H1 (cell line): ENCODE data around the gene FAM76B. TPM values are rescaled to one million over a fixed set of nuclear protein-coding genes. Genes with fewer than 3 reads are reported as not detected.

Source experiments
- CTCF ChIA-PET: fragments of 300-600 bp; sonication (Branson Sonifier 250); formaldehyde crosslinking; loops from one replicate; lab custom pipeline; 2021; ENCODE audit not compliant: partially characterized antibody; lab: Charles Lee
- POLR2A ChIA-PET: fragments of 300-600 bp; sonication (Branson Sonifier 250); formaldehyde crosslinking; loops from one replicate; lab custom pipeline; 2021; ENCODE audit warnings: inconsistent platforms; ENCODE audit not compliant: partially characterized antibody; lab: Charles Lee
- DNase-seq, 2 experiments: peaks; one replicate each; pipeline versions ENCODE4 v3.0.0 to v3.0.0-alpha.2; 2010 to 2022; ENCODE audit warnings: low spot score in 2 of 2, low read depth in 1 of 2, mixed read lengths in 1 of 2
- FAIRE-seq: peaks from 2 replicates; lab custom pipeline; 2011; peaks lifted over from hg19 to GRCh38; lab: Jason Lieb, UNC
- H2AFZ ChIP-seq: 2 replicates; pipeline ENCODE4 v1.8.1; 2012; ENCODE audit warnings: low read length, inconsistent platforms
- H2AK5ac ChIP-seq: 2 replicates; pipeline ENCODE4 v1.6.1; 2013; ENCODE audit warnings: low read depth, low read length
- H2BK120ac ChIP-seq: replicated peaks from 2 replicates; pipeline ENCODE3; 2013; ENCODE audit warnings: low read depth, low read length, inconsistent platforms
- H2BK12ac ChIP-seq: 2 replicates; pipeline ENCODE4 v1.6.1; 2013; ENCODE audit warnings: low read depth, low read length
- H2BK15ac ChIP-seq: 2 replicates; pipeline ENCODE4 v1.6.1; 2013; ENCODE audit warnings: low read length
- H2BK20ac ChIP-seq: 2 replicates; pipeline ENCODE4 v1.6.1; 2013; ENCODE audit warnings: low read length
- H2BK5ac ChIP-seq: 2 replicates; pipeline ENCODE4 v1.6.1; 2013; ENCODE audit warnings: low read depth, low read length
- H3K14ac ChIP-seq: 2 replicates; pipeline ENCODE4 v1.6.1; 2013; ENCODE audit warnings: inconsistent platforms; ENCODE audit not compliant: insufficient read length
- H3K18ac ChIP-seq: 2 replicates; pipeline ENCODE4 v1.6.1; 2013; ENCODE audit warnings: low read length; ENCODE audit errors: extremely low read depth
- H3K23ac ChIP-seq: 2 replicates; pipeline ENCODE4 v1.6.1; 2013; ENCODE audit warnings: inconsistent platforms; ENCODE audit not compliant: insufficient read length
- H3K23me2 ChIP-seq: 2 replicates; pipeline ENCODE4 v1.6.1; 2013; ENCODE audit warnings: low read depth, low read length
- H3K27ac ChIP-seq: 2 replicates; pipeline ENCODE4 v1.6.1; 2011; ENCODE audit warnings: low read depth, low read length, inconsistent platforms
- H3K27me3 ChIP-seq, 4 experiments: replicated peaks in 1 of 4; 1 replicate in 1 of 4; 2 replicates in 3 of 4; pipeline versions ENCODE4 v1.6.1 to v1.8.1; 2011 to 2013; ENCODE audit warnings: low read length in 3 of 4, mild to moderate bottlenecking in 3 of 4, inconsistent platforms in 2 of 4, mixed read lengths in 2 of 4, moderate library complexity in 1 of 4; ENCODE audit not compliant: control insufficient read depth in 3 of 4, insufficient read depth in 3 of 4; ENCODE audit errors: extremely low read depth in 1 of 4
- H3K36me3 ChIP-seq, 4 experiments: 2 replicates each; pipeline versions ENCODE4 v1.6.1 to v1.8.1; 2011 to 2013; ENCODE audit warnings: mild to moderate bottlenecking in 4 of 4, low read length in 3 of 4, moderate library complexity in 2 of 4, control low read depth in 1 of 4, inconsistent platforms in 1 of 4; ENCODE audit not compliant: insufficient read depth in 4 of 4, control insufficient read depth in 2 of 4
- H3K4ac ChIP-seq: replicated peaks from 2 replicates; pipeline ENCODE3; 2013; ENCODE audit warnings: low read length, low read depth, mixed read lengths, inconsistent platforms; ENCODE audit not compliant: insufficient read length
- H3K4me1 ChIP-seq, 4 experiments: replicated peaks in 1 of 4; 1 replicate in 1 of 4; 2 replicates in 3 of 4; pipeline versions ENCODE4 v1.6.1 to v1.8.1; 2011 to 2013; ENCODE audit warnings: low read length in 3 of 4, inconsistent platforms in 2 of 4, mixed read lengths in 1 of 4; ENCODE audit not compliant: insufficient read depth in 4 of 4, control insufficient read depth in 3 of 4
- H3K4me2 ChIP-seq, 2 experiments: 2 replicates each; pipeline versions ENCODE4 v1.6.1 to v1.8.1; 2011 to 2013; ENCODE audit warnings: low read depth in 2 of 2, low read length in 2 of 2, control low read depth in 1 of 2, inconsistent platforms in 1 of 2, mild to moderate bottlenecking in 1 of 2; ENCODE audit not compliant: insufficient read depth in 1 of 2
- H3K4me3 ChIP-seq, 4 experiments: fragments of 200-600, 300-600 bp in 1 of 4; sonication (generic), shearing (Covaris generic), sonication (Bioruptor Twin) in 1 of 4; 2 replicates each; pipeline versions ENCODE4 v1.5.1 to v1.8.1; 2011 to 2016; ENCODE audit warnings: low read length in 4 of 4, low read depth in 3 of 4, control low read depth in 2 of 4, inconsistent platforms in 2 of 4, mild to moderate bottlenecking in 2 of 4, mixed read lengths in 1 of 4, moderate library complexity in 1 of 4; ENCODE audit not compliant: insufficient read depth in 2 of 4; ENCODE audit errors: extremely low read depth in 1 of 4
- H3K56ac ChIP-seq: replicated peaks from 2 replicates; pipeline ENCODE3; 2013; ENCODE audit warnings: low read depth, mild to moderate bottlenecking, mixed read lengths, low read length, inconsistent platforms; ENCODE audit not compliant: insufficient read length
- H3K79me1 ChIP-seq: 2 replicates; pipeline ENCODE4 v1.6.1; 2013; ENCODE audit warnings: low read depth, low read length, control low read depth
- H3K79me2 ChIP-seq, 2 experiments: 2 replicates each; pipeline versions ENCODE4 v1.6.1 to v1.8.1; 2012 to 2013; ENCODE audit warnings: low read length in 2 of 2, mild to moderate bottlenecking in 2 of 2, inconsistent platforms in 1 of 2; ENCODE audit not compliant: insufficient read depth in 2 of 2, control insufficient read depth in 1 of 2
- H3K9ac ChIP-seq, 4 experiments: replicated peaks in 1 of 4; 1 replicate in 1 of 4; 2 replicates in 3 of 4; pipeline versions ENCODE4 v1.6.1 to v1.8.1; 2011 to 2013; ENCODE audit warnings: low read depth in 3 of 4, low read length in 3 of 4, control low read depth in 2 of 4, mild to moderate bottlenecking in 2 of 4, moderate library complexity in 2 of 4, inconsistent platforms in 1 of 4; ENCODE audit errors: extremely low read depth in 1 of 4
- H3K9me3 ChIP-seq, 2 experiments: 2 replicates each; pipeline versions ENCODE4 v1.6.1 to v1.8.1; 2012 to 2013; ENCODE audit warnings: mild to moderate bottlenecking in 2 of 2, moderate library complexity in 2 of 2, control low read depth in 1 of 2, inconsistent platforms in 1 of 2, low read depth in 1 of 2, low read length in 1 of 2, mixed read lengths in 1 of 2; ENCODE audit not compliant: insufficient read depth in 2 of 2
- H4K20me1 ChIP-seq, 2 experiments: replicated peaks in 1 of 2; 2 replicates each; pipeline versions ENCODE3 to v1.8.1; 2011 to 2013; ENCODE audit warnings: inconsistent platforms in 2 of 2, low read length in 2 of 2, mild to moderate bottlenecking in 1 of 2; ENCODE audit not compliant: insufficient read depth in 2 of 2, control insufficient read depth in 1 of 2
- H4K5ac ChIP-seq: 2 replicates; pipeline ENCODE4 v1.6.1; 2013; ENCODE audit warnings: low read length, low read depth, mixed read lengths, inconsistent platforms; ENCODE audit not compliant: insufficient read length
- H4K8ac ChIP-seq: 2 replicates; pipeline ENCODE4 v1.8.0; 2013; ENCODE audit warnings: mild to moderate bottlenecking, moderate library complexity, low read length, inconsistent platforms; ENCODE audit not compliant: insufficient read depth; ENCODE audit errors: extremely low read depth
- H4K91ac ChIP-seq: replicated peaks from 2 replicates; pipeline ENCODE3; 2013; ENCODE audit warnings: low read length, mixed read lengths, inconsistent platforms; ENCODE audit not compliant: insufficient read length
- BRCA1 ChIP-seq: IDR thresholded peaks from 2 replicates; pipeline ENCODE4 v1.6.1; 2012; ENCODE audit warnings: low read depth, low read length, improper control_type of control experiment
- CHD1 ChIP-seq: IDR thresholded peaks from 2 replicates; pipeline ENCODE4 v1.6.1; 2012; ENCODE audit warnings: low read depth, low read length, improper control_type of control experiment
- E2F6 ChIP-seq: IDR thresholded peaks from 2 replicates; pipeline ENCODE4 v1.6.1; 2012; ENCODE audit warnings: inconsistent platforms
- EZH2 ChIP-seq: fragments of 200-600 bp; sonication (generic); IDR thresholded peaks from 2 replicates; pipeline ENCODE4 v1.7.1; 2012; ENCODE audit warnings: low read depth, mild to moderate bottlenecking, moderate library complexity, low read length, inconsistent platforms; ENCODE audit not compliant: severe bottlenecking
- HDAC6 ChIP-seq: IDR thresholded peaks from one replicate; pipeline ENCODE4 v1.7.1; 2012; ENCODE audit warnings: low read depth, mild to moderate bottlenecking, inconsistent platforms, low read length, moderate library complexity
- KDM1A ChIP-seq: fragments of 200-600, 300-600 bp; sonication (generic); IDR thresholded peaks from 2 replicates; pipeline ENCODE4 v1.7.1; 2016; ENCODE audit warnings: mild to moderate bottlenecking, low read length, borderline replicate concordance
- PHF8 ChIP-seq: fragments of 200-600 bp; sonication (generic); conservative IDR thresholded peaks from 2 replicates; pipeline ENCODE4 v1.7.1; 2012; ENCODE audit warnings: low read depth, mild to moderate bottlenecking, inconsistent platforms, low read length, moderate library complexity
- RAD21 ChIP-seq, 2 experiments: IDR thresholded peaks in 1 of 2; conservative IDR thresholded peaks in 1 of 2; 2 replicates each; pipeline ENCODE4 v1.6.1; 2011; ENCODE audit warnings: low read depth in 2 of 2, low read length in 2 of 2, improper control_type of control experiment in 1 of 2, inconsistent platforms in 1 of 2, mild to moderate bottlenecking in 1 of 2, moderate library complexity in 1 of 2
- SP4 ChIP-seq: IDR thresholded peaks from 2 replicates; pipeline ENCODE4 v1.6.1; 2012; ENCODE audit warnings: low read length, inconsistent platforms
- SRF ChIP-seq: IDR thresholded peaks from 2 replicates; pipeline ENCODE4 v1.6.1; 2011; ENCODE audit warnings: mild to moderate bottlenecking, low read depth, low read length, moderate library complexity
- USF2 ChIP-seq: IDR thresholded peaks from 2 replicates; pipeline ENCODE4 v1.6.1; 2011; ENCODE audit warnings: low read length, improper control_type of control experiment
- ZNF274 ChIP-seq: IDR thresholded peaks from 2 replicates; pipeline ENCODE4 v1.7.0; 2012; ENCODE audit warnings: low read length, borderline replicate concordance; ENCODE audit errors: extremely low read depth
- WGBS, 2 experiments: shearing (Covaris generic) in 1 of 2; methylation state at CpG; one replicate each; pipeline versions ENCODE4 v1.1.6 to v1.1.7; 2013 to 2015; ENCODE audit warnings: low lambda C conversion rate in 2 of 2, mixed read lengths in 2 of 2, inconsistent platforms in 1 of 2, low coverage in 1 of 2, missing lambda C conversion rate in 1 of 2; ENCODE audit not compliant: insufficient replicate concordance in 2 of 2, insufficient coverage in 1 of 2, insufficient read length in 1 of 2; ENCODE audit errors: extremely low coverage in 1 of 2, missing lambda C conversion rate in 1 of 2; 5-methylcytosine and 5-hydroxymethylcytosine counted together
- polyA plus RNA-seq, 7 experiments: library from polyadenylated mRNA; depleted of rRNA in 3 of 7; stranded (reverse) in 5 of 7; unstranded in 2 of 7; fragments of >200 nt in 5 of 7; fragments of 200-250 nt in 2 of 7; gene quantifications; 1 replicate in 5 of 7; 2 replicates in 1 of 7; 4 replicates in 1 of 7; pipeline versions ENCODE4 v1.2.1 to v1.2.3, GENCODE V29; 2011 to 2013; ENCODE audit warnings: missing spikeins in 2 of 7, mixed read lengths in 2 of 7
- total RNA-seq: library from RNA; stranded (reverse); fragmentation: NEBNext Ultra II Directional; extraction: Animal tissue kit (Norgen Biotek cat#: 25700); gene quantifications from 2 replicates; pipeline ENCODE4 v1.2.1, GENCODE V29; 2021

FAM76B gene
- total and polyA plus RNA-seq, 2 of the 8 experiments (the other 6 are each of a cell fraction or from before 2014, with no cell fraction given), result 11.0 to 22.3 TPM

GRCh38 chr11:95799546-95799945 lies 10.0 kb upstream of the FAM76B start:
- FAIRE-seq, result no peak
- TF ChIP-seq RAD21 (IDR thresholded peaks at IDR 0.05 in 1 of 2, conservative IDR thresholded peaks at IDR 0.05 in 1 of 2; ENCODE audit: low read depth in 2 of 2, low read length in 2 of 2) (no peak), EZH2 (no peak), PHF8 (no peak), HDAC6 (no peak), ZNF274 (no peak), BRCA1 (no peak), SP4 (no peak), USF2 (no peak), E2F6 (no peak), SRF (no peak), CHD1 (no peak), KDM1A (no peak)

More at GRCh38 chr11:95799546-95799945, 10.0 kb upstream of the FAM76B start:
- H2AFZ ChIP-seq, result no peak overlapping the region
- ChIA-PET POLR2A (interaction anchor here (1.7 kb wide), 1 partner anchor 9 kb away, joined by 14 read pairs; the partner anchor contains the start of genes CEP57 and FAM76B), CTCF (interaction anchor here (0.6 to 1.8 kb wide), 2 partner anchors 8 to 25 kb away, joined by 3 to 8 read pairs; no protein-coding TSS in a partner anchor)
- no peak overlapping the region for H3K18ac ChIP-seq
- no peaks in the 10 kb centered on the region for H3K4me1 ChIP-seq
- no peak overlapping the region for H3K27ac ChIP-seq
- DNase-seq, result no peak
- H4K8ac ChIP-seq, result no peak overlapping the region
- H2BK12ac ChIP-seq, result no peak overlapping the region
- no peak overlapping the region for H4K5ac ChIP-seq
- peaks cover 2 to 39% (median 25%) of the 10 kb centered on the region in 4 experiments; a peak in 6 of 8 replicates for H3K36me3 ChIP-seq
- no peak overlapping the region for H3K4me3 ChIP-seq
- H3K23ac ChIP-seq, result no peak overlapping the region
- WGBS, 2 experiments, result 81% methylated on average over 1 of the region's 1 CpG; no CpG with 5 or more reads in 1 of the 2 experiments
- peaks cover 6% of the 10 kb centered on the region; the same call in 1 of the 2 replicates for H3K79me1 ChIP-seq
- no peak overlapping the region for H3K4me2 ChIP-seq
- H2BK120ac ChIP-seq, result no peak overlapping the region
- H2BK5ac ChIP-seq, result no peak overlapping the region
- H3K9me3 ChIP-seq, result no peaks in the 10 kb centered on the region
- H3K79me2 ChIP-seq, result peaks cover 3 to 49% of the 10 kb centered on the region in 2 experiments; a peak in 3 of 4 replicates
- H3K14ac ChIP-seq, result no peak overlapping the region
- H3K4ac ChIP-seq, result no peak overlapping the region
- H2BK15ac ChIP-seq, result no peak overlapping the region
- no peak overlapping the region for H4K91ac ChIP-seq
- H4K20me1 ChIP-seq, result peaks cover 2 to 5% of the 10 kb centered on the region in 2 experiments
- no peak overlapping the region for H2BK20ac ChIP-seq
- H3K23me2 ChIP-seq, result no peaks in the 10 kb centered on the region
- H3K56ac ChIP-seq, result no peak overlapping the region
- H3K27me3 ChIP-seq, result no peaks in the 10 kb centered on the region
- no peak overlapping the region for H2AK5ac ChIP-seq
- H3K9ac ChIP-seq, result no peak overlapping the region
